HEK293 (cell line): Measurements from ENCODE around the gene GNAQ.

Experiments
- CTCF ChIA-PET: fragments of 350-600 bp; formaldehyde crosslinking; extraction: SDS; loops from one replicate; lab custom pipeline; 2021; ENCODE audit warnings: antibody characterized with exemption; lab: Yijun Ruan, JAX
- POLR2A ChIA-PET: fragments of 300-600 bp; formaldehyde crosslinking; extraction: SDS; loops from one replicate; lab custom pipeline; 2020; ENCODE audit warnings: antibody characterized with exemption, inconsistent platforms; lab: Yijun Ruan, JAX
- H3K27ac ChIP-seq: fragments of 200-500 bp; sonication (Bioruptor generic); 2 replicates; pipeline ENCODE4 v1.5.1; 2014; ENCODE audit warnings: low read depth, low read length, control low read depth, inconsistent platforms; ENCODE audit errors: extremely low read depth
- H3K36me3 ChIP-seq, 2 experiments: fragments of 200-500 bp in 1 of 2; sonication (Bioruptor generic) in 1 of 2; 1 replicate in 1 of 2; 2 replicates in 1 of 2; pipeline ENCODE4 v1.5.1; 2014 to 2017; ENCODE audit warnings: inconsistent platforms in 2 of 2, low read length in 2 of 2; ENCODE audit not compliant: control insufficient read depth in 2 of 2, insufficient read depth in 1 of 2
- H3K4me1 ChIP-seq: fragments of 200-500 bp; sonication (Bioruptor generic); 2 replicates; pipeline ENCODE4 v1.5.1; 2014; ENCODE audit warnings: mild to moderate bottlenecking, low read length, inconsistent platforms; ENCODE audit not compliant: control insufficient read depth, insufficient read depth
- H3K4me3 ChIP-seq: 2 replicates; pipeline ENCODE4 v1.5.1; 2011; ENCODE audit warnings: low read depth, mild to moderate bottlenecking, control low read depth, low read length, moderate library complexity
- H3K9me3 ChIP-seq: fragments of 200-500 bp; sonication (Bioruptor generic); 2 replicates; pipeline ENCODE4 v1.5.1; 2014; ENCODE audit warnings: low read depth, low read length, inconsistent platforms; ENCODE audit not compliant: control insufficient read depth, insufficient read depth
- BCL11B ChIP-seq: fragments of 450-650 bp; formaldehyde crosslinking; IDR thresholded peaks from 2 replicates; pipeline ENCODE4 v1.5.1; 2016; ENCODE audit warnings: low read depth, missing biosample characterization, missing genetic modification characterization
- EGR2 ChIP-seq: fragments of 450-650 bp; formaldehyde crosslinking; IDR thresholded peaks from 2 replicates; pipeline ENCODE4 v1.5.1; 2016; ENCODE audit warnings: low read depth, missing biosample characterization, missing genetic modification characterization
- HOXC10 ChIP-seq: sonication (generic); formaldehyde crosslinking; IDR thresholded peaks from 2 replicates; pipeline ENCODE4 v1.8.1; 2023; ENCODE audit warnings: mild to moderate bottlenecking, missing genetic modification reagents
- IKZF3 ChIP-seq: fragments of 450-650 bp; IDR thresholded peaks from 2 replicates; pipeline ENCODE4 v1.5.0; 2018; ENCODE audit warnings: missing biosample characterization, mild to moderate bottlenecking, missing genetic modification characterization, moderate library complexity
- SCRT2 ChIP-seq: fragments of 450-650 bp; formaldehyde crosslinking; IDR thresholded peaks from 2 replicates; pipeline ENCODE4 v1.5.1; 2016; ENCODE audit warnings: missing biosample characterization, missing genetic modification characterization
- YY1 ChIP-seq: fragments of 450-650 bp; formaldehyde crosslinking; IDR thresholded peaks from 2 replicates; pipeline ENCODE4 v1.5.1; 2018; ENCODE audit warnings: missing biosample characterization, missing genetic modification characterization
- ZBTB17 ChIP-seq: fragments of 450-650 bp; formaldehyde crosslinking; IDR thresholded peaks from 2 replicates; pipeline ENCODE4 v1.5.1; 2016; ENCODE audit warnings: missing biosample characterization, missing genetic modification characterization
- ZBTB8A ChIP-seq: fragments of 450-650 bp; formaldehyde crosslinking; IDR thresholded peaks from 2 replicates; pipeline ENCODE4 v1.5.1; 2016; ENCODE audit warnings: missing biosample characterization, missing genetic modification characterization
- ZFP69B ChIP-seq: fragments of 450-650 bp; formaldehyde crosslinking; IDR thresholded peaks from 2 replicates; pipeline ENCODE4 v1.5.1; 2016; ENCODE audit warnings: missing biosample characterization, missing genetic modification characterization
- ZNF16 ChIP-seq: fragments of 450-650 bp; formaldehyde crosslinking; IDR thresholded peaks from 2 replicates; pipeline ENCODE4 v1.5.1; 2016; ENCODE audit warnings: low read depth, missing biosample characterization, missing genetic modification characterization
- ZNF274 ChIP-seq, 2 experiments: fragments of 200-500 bp in 1 of 2; fragments of 450-650 bp in 1 of 2; sonication (Bioruptor generic) in 1 of 2; formaldehyde crosslinking in 1 of 2; IDR thresholded peaks; 2 replicates each; pipeline versions ENCODE4 v1.5.1 to v1.6.1; 2014 to 2016; ENCODE audit warnings: borderline replicate concordance in 1 of 2, inconsistent platforms in 1 of 2, low read length in 1 of 2, missing biosample characterization in 1 of 2, missing genetic modification characterization in 1 of 2
- ZNF292 ChIP-seq: fragments of 450-650 bp; formaldehyde crosslinking; IDR thresholded peaks from 2 replicates; pipeline ENCODE4 v1.5.1; 2016; ENCODE audit warnings: low read depth, missing biosample characterization, missing genetic modification characterization, borderline replicate concordance
- ZNF366 ChIP-seq: fragments of 450-650 bp; formaldehyde crosslinking; conservative IDR thresholded peaks from 2 replicates; pipeline ENCODE4 v1.5.1; 2016; ENCODE audit warnings: missing biosample characterization, missing genetic modification characterization
- ZNF48 ChIP-seq: fragments of 450-650 bp; formaldehyde crosslinking; IDR thresholded peaks from 2 replicates; pipeline ENCODE4 v1.5.1; 2016; ENCODE audit warnings: missing biosample characterization, missing genetic modification characterization
- ZNF514 ChIP-seq: fragments of 450-650 bp; formaldehyde crosslinking; IDR thresholded peaks from 2 replicates; pipeline ENCODE4 v1.5.1; 2016; ENCODE audit warnings: missing biosample characterization, missing genetic modification characterization
- ZNF558 ChIP-seq: fragments of 450-650 bp; formaldehyde crosslinking; IDR thresholded peaks from 2 replicates; pipeline ENCODE4 v1.5.1; 2016; ENCODE audit warnings: missing biosample characterization, missing genetic modification characterization
- ZNF701 ChIP-seq: fragments of 450-650 bp; formaldehyde crosslinking; IDR thresholded peaks from 2 replicates; pipeline ENCODE4 v1.5.1; 2016; ENCODE audit warnings: missing biosample characterization, missing genetic modification characterization
- ZNF768 ChIP-seq: fragments of 450-650 bp; formaldehyde crosslinking; IDR thresholded peaks from 2 replicates; pipeline ENCODE4 v1.5.1; 2018; ENCODE audit warnings: missing biosample characterization, mild to moderate bottlenecking, missing genetic modification characterization
- ZNF843 ChIP-seq: fragments of 450-650 bp; formaldehyde crosslinking; IDR thresholded peaks from 2 replicates; pipeline ENCODE4 v1.5.1; 2016; ENCODE audit warnings: missing biosample characterization, missing genetic modification characterization
- ZSCAN30 ChIP-seq: fragments of 450-650 bp; IDR thresholded peaks from 2 replicates; pipeline ENCODE4 v1.5.1; 2018; ENCODE audit warnings: missing biosample characterization, mild to moderate bottlenecking, missing genetic modification characterization, moderate library complexity
- TF ChIP-seq, protein P1 (sequence below): fragments of 450-650 bp; formaldehyde crosslinking; IDR thresholded peaks from 2 replicates; pipeline ENCODE4 v1.5.1; 2016; ENCODE audit warnings: missing biosample characterization, missing genetic modification characterization
- TF ChIP-seq, protein P2 (sequence below): fragments of 450-650 bp; formaldehyde crosslinking; IDR thresholded peaks from 2 replicates; pipeline ENCODE4 v1.5.1; 2016; ENCODE audit warnings: missing biosample characterization, missing genetic modification characterization
- TF ChIP-seq, protein P3 (sequence below): fragments of 450-650 bp; formaldehyde crosslinking; IDR thresholded peaks from 2 replicates; pipeline ENCODE4 v1.5.1; 2016; ENCODE audit warnings: missing biosample characterization, missing genetic modification characterization, borderline replicate concordance
- TF ChIP-seq, protein P4 (sequence below): fragments of 450-650 bp; formaldehyde crosslinking; IDR thresholded peaks from 2 replicates; pipeline ENCODE4 v1.5.1; 2017; ENCODE audit warnings: missing biosample characterization, missing genetic modification characterization

GNAQ gene

DNA sequence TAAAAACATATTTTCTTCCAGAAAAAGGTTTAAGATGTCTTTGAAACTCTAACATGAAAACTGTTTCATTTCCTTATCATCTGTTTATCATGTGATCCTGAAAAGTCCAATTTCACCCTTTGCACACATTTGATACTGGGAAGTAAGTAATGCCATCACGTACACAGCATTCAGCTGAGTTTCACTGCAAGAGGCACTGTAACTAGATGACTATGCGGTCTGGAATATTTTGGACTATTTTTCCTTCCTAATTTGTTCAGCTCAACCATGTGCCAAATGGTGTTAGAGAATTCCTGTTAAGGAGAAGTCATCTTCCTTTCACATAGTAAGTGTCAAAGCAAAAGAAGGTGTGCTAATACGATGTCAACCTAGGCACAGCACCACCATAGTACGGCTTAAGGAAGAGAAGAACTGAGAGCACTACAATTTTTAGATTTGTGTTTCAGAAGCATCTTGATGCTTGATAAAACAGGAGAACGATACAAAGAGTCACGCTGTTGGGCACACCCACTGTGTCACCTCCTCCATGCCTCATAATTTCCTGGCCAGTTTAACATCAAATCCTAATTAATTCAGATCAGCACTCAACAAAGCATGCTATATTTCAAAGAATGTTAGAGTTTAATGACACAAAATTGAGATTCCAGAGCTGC, 77.5 kb downstream of the GNAQ start:
- H3K9me3 ChIP-seq = no peaks in the 10 kb centered on the region
- POLR2A ChIA-PET = no interaction called here
- peaks cover 18% of the 10 kb centered on the region for H3K4me1 ChIP-seq
- TF ChIP-seq ZNF701 (tag by site-specific recombination) = no peak
- TF ChIP-seq ZNF48 (tag by site-specific recombination) = no peak
- TF ChIP-seq HOXC10 (CRISPR knock-in tag) = no peak
- TF ChIP-seq ZNF514 = no peak
- no peak for TF ChIP-seq YY1 (tag by site-specific recombination)
- no peak for TF ChIP-seq ZNF366 (tag by site-specific recombination)
- TF ChIP-seq EGR2 (tag by site-specific recombination) = no peak
- TF ChIP-seq, protein P1, sequence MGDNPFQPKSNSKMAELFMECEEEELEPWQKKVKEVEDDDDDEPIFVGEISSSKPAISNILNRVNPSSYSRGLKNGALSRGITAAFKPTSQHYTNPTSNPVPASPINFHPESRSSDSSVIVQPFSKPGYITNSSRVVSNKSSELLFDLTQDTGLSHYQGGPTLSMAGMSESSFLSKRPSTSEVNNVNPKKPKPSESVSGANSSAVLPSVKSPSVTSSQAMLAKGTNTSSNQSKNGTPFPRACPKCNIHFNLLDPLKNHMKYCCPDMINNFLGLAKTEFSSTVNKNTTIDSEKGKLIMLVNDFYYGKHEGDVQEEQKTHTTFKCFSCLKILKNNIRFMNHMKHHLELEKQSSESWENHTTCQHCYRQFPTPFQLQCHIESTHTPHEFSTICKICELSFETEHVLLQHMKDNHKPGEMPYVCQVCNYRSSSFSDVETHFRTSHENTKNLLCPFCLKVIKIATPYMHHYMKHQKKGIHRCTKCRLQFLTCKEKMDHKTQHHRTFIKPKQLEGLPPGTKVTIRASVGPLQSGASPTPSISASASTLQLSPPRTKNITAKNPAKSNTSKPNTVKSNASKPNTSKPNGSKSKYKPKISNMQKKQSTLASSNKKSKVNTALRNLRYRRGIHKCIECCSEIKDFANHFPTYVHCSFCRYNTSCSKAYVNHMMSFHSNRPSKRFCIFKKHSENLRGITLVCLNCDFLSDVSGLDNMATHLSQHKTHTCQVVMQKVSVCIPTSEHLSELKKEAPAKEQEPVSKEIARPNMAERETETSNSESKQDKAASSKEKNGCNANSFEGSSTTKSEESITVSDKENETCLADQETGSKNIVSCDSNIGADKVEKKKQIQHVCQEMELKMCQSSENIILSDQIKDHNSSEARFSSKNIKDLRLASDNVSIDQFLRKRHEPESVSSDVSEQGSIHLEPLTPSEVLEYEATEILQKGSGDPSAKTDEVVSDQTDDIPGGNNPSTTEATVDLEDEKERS (tag by site-specific recombination) = no peak
- TF ChIP-seq, protein P2, sequence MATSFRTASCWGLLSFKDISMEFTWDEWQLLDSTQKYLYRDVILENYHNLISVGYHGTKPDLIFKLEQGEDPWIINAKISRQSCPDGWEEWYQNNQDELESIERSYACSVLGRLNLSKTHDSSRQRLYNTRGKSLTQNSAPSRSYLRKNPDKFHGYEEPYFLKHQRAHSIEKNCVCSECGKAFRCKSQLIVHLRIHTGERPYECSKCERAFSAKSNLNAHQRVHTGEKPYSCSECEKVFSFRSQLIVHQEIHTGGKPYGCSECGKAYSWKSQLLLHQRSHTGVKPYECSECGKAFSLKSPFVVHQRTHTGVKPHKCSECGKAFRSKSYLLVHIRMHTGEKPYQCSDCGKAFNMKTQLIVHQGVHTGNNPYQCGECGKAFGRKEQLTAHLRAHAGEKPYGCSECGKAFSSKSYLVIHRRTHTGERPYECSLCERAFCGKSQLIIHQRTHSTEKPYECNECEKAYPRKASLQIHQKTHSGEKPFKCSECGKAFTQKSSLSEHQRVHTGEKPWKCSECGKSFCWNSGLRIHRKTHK (tag by site-specific recombination) = no peak
- no peak for TF ChIP-seq ZBTB8A (tag by site-specific recombination)
- no peaks in the 10 kb centered on the region for H3K36me3 ChIP-seq
- H3K4me3 ChIP-seq = no peak overlapping the region
- H3K27ac ChIP-seq = no peak overlapping the region
- CTCF ChIA-PET = interaction anchor here (0.6 to 1.1 kb wide), 2 partner anchors 151 to 270 kb away, joined by 3 read pairs; no protein-coding TSS in a partner anchor

DNA sequence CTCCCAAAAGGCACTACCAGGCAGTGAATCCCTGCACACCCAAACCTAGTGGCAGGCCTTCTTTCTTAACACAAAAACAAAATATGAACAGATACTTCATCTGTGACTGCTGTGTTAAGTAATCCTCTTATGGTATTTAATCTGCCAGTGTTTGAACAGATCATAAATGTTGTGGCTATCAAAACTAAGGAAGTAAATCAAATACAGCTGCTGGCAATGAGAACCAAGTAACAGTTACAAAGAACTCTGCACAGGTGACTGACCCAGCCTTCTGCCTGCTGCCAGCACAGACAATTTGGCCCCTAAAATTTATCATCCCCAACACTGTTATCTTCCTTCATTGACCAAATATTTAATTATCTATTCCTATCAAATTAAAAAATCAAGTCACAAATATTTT, 78.0 kb downstream of the GNAQ start:
- H3K9me3 ChIP-seq = no peaks in the 10 kb centered on the region
- H3K4me3 ChIP-seq = no peak overlapping the region
- no peak overlapping the region for H3K27ac ChIP-seq
- H3K36me3 ChIP-seq = no peaks in the 10 kb centered on the region
- TF ChIP-seq, protein P3, sequence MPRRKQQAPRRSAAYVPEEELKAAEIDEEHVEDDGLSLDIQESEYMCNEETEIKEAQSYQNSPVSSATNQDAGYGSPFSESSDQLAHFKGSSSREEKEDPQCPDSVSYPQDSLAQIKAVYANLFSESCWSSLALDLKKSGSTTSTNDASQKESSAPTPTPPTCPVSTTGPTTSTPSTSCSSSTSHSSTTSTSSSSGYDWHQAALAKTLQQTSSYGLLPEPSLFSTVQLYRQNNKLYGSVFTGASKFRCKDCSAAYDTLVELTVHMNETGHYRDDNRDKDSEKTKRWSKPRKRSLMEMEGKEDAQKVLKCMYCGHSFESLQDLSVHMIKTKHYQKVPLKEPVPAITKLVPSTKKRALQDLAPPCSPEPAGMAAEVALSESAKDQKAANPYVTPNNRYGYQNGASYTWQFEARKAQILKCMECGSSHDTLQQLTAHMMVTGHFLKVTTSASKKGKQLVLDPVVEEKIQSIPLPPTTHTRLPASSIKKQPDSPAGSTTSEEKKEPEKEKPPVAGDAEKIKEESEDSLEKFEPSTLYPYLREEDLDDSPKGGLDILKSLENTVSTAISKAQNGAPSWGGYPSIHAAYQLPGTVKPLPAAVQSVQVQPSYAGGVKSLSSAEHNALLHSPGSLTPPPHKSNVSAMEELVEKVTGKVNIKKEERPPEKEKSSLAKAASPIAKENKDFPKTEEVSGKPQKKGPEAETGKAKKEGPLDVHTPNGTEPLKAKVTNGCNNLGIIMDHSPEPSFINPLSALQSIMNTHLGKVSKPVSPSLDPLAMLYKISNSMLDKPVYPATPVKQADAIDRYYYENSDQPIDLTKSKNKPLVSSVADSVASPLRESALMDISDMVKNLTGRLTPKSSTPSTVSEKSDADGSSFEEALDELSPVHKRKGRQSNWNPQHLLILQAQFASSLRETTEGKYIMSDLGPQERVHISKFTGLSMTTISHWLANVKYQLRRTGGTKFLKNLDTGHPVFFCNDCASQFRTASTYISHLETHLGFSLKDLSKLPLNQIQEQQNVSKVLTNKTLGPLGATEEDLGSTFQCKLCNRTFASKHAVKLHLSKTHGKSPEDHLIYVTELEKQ (tag by site-specific recombination) = no peak
- TF ChIP-seq ZNF558 (tag by site-specific recombination) = no peak
- TF ChIP-seq ZSCAN30 (tag by site-specific recombination) = no peak
- no peak for TF ChIP-seq ZBTB17 (tag by site-specific recombination)
- TF ChIP-seq EGR2 (tag by site-specific recombination) = no peak
- no peak for TF ChIP-seq ZNF768 (tag by site-specific recombination)
- TF ChIP-seq ZNF16 (tag by site-specific recombination) = no peak
- TF ChIP-seq ZNF843 = no peak
- TF ChIP-seq ZFP69B = no peak
- TF ChIP-seq, protein P4, sequence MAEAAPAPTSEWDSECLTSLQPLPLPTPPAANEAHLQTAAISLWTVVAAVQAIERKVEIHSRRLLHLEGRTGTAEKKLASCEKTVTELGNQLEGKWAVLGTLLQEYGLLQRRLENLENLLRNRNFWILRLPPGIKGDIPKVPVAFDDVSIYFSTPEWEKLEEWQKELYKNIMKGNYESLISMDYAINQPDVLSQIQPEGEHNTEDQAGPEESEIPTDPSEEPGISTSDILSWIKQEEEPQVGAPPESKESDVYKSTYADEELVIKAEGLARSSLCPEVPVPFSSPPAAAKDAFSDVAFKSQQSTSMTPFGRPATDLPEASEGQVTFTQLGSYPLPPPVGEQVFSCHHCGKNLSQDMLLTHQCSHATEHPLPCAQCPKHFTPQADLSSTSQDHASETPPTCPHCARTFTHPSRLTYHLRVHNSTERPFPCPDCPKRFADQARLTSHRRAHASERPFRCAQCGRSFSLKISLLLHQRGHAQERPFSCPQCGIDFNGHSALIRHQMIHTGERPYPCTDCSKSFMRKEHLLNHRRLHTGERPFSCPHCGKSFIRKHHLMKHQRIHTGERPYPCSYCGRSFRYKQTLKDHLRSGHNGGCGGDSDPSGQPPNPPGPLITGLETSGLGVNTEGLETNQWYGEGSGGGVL (tag by site-specific recombination) = no peak
- TF ChIP-seq IKZF3 (tag by site-specific recombination) = no peak
- TF ChIP-seq BCL11B (tag by site-specific recombination) = no peak
- TF ChIP-seq ZNF274 (IDR thresholded peaks at IDR 0.05; ENCODE audit: low read length) = no peak
- TF ChIP-seq ZNF274 (tag by site-specific recombination; IDR thresholded peaks at IDR 0.05; ENCODE audit: borderline replicate concordance) = no peak
- TF ChIP-seq ZNF292 (tag by site-specific recombination) = no peak
- TF ChIP-seq SCRT2 (tag by site-specific recombination) = no peak
- H3K4me1 ChIP-seq = peaks cover 18% of the 10 kb centered on the region
- ChIA-PET CTCF (no interaction called here), POLR2A (no interaction called here)
